A375 (cell line): ENCODE measurements around the gene GAB2. TPM values are rescaled to one million over a fixed set of nuclear protein-coding genes. Genes with fewer than 3 reads are reported as not detected.

ENCODE experiments used
- total RNA-seq: library from RNA; depleted of rRNA; stranded (reverse); fragments of >200 nt; shearing (Covaris generic); gene quantifications from 2 replicates; pipeline ENCODE4 v1.2.3, GENCODE V29; 2014; rRNA removed

The GAB2 gene
- total RNA-seq, result 7.5 and 8.8 TPM in 2 replicates

GRCh38 chr11:78417175-78417887 is at the start of gene GAB2:
TSS of gene GAB2 (minus strand) at chr11:78417820. CDS start at chr11:78417720, 100 bp downstream.

GRCh38 chr11:78188286-78189173 is 229.1 kb downstream of the GAB2 start, which contains the start of the genes KCTD21 and USP35:
TSS of gene KCTD21 (minus strand) at chr11:78188626. CDS start at chr11:78174554, 14,072 bp downstream.
TSS of gene USP35 (plus strand) at chr11:78188919. CDS start at chr11:78196246, 7,327 bp downstream.

Other genes starting within 250 kb of the GAB2 start
- 3.7 TPM in 2 replicates for gene KCTD21, start 229.2 kb downstream of the GAB2 start, total RNA-seq
- 3.1 and 3.4 TPM in 2 replicates for gene USP35, start 228.9 kb downstream of the GAB2 start, total RNA-seq
- 17.9 and 22.5 TPM in 2 replicates for gene NARS2, start 157.0 kb upstream of the GAB2 start, total RNA-seq